Fibroblast of villous mesenchyme (primary cell): ENCODE data around the gene STAT4. TPM values are rescaled to one million over a fixed set of nuclear protein-coding genes. Genes with fewer than 3 reads are reported as not detected.

Experiments used
- DNase-seq: peaks from one replicate; pipeline ENCODE4 v3.0.0-alpha.2; 2010; ENCODE audit warnings: low read depth
- H3K4me3 ChIP-seq: 2 replicates; pipeline ENCODE4 v1.5.1; 2011; ENCODE audit warnings: low read depth, mild to moderate bottlenecking, low read length
- CTCF ChIP-seq: IDR thresholded peaks from 2 replicates; pipeline ENCODE4 v1.5.1; 2012; ENCODE audit warnings: low read depth, mild to moderate bottlenecking, low read length; ENCODE audit not compliant: insufficient read depth
- total RNA-seq: library from RNA; depleted of rRNA; stranded (reverse); fragments of >200 nt; gene quantifications from 2 replicates; pipeline ENCODE4 v1.2.3, GENCODE V29; 2012

The STAT4 gene
- total RNA-seq, 1 donor, result 2.6 TPM

GRCh38 chr2:191064590-191064989, 86.2 kb downstream of the STAT4 start:
- no peak for DNase-seq
- no peak for TF ChIP-seq CTCF
- H3K4me3 ChIP-seq, result no peak overlapping the region

GRCh38 chr2:191063584-191063983, 87.2 kb downstream of the STAT4 start:
- no peak overlapping the region for H3K4me3 ChIP-seq
- no peak for DNase-seq
- no peak for TF ChIP-seq CTCF

DNA sequence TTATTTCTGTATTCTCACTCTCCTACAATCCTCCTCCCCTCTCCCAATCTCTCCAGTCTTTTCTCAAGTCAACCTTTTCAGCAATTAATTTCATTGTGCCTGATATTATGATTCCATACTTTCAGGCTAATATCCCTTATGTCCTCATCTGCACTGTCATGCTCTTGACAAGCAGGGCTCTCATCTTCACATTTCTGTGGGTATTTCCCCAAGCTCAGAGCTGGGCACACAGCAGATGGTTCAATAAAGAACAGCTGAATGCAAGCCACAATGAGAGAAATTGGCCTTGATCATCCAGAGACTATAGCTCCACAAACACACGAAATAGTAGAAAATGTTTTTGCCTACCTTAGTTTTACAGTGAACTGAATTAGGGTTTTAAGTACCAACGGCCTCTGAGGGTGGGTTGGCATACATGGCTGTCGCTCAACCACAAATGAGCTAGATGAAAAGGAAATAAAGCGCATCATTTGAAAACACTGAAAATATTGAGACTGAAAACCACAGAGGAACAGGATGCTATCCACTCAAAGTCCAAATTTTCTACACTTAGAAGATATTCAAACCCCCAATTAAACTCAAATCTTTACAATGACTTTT, 89.3 kb downstream of the STAT4 start:
- TF ChIP-seq CTCF, result no peak
- H3K4me3 ChIP-seq, result no peak overlapping the region

GRCh38 chr2:191059308-191059707, 91.5 kb downstream of the STAT4 start:
- no peak overlapping the region for H3K4me3 ChIP-seq
- DNase-seq, result no peak

More for the DNA sequence above, 89.3 kb downstream of the STAT4 start:
- DNase-seq, result no peak

GRCh38 chr2:191056228-191056627, 94.6 kb downstream of the STAT4 start:
- H3K4me3 ChIP-seq, result no peak overlapping the region
- TF ChIP-seq CTCF, result no peak
- no peak for DNase-seq

More at GRCh38 chr2:191059308-191059707, 91.5 kb downstream of the STAT4 start:
- TF ChIP-seq CTCF, result no peak

DNA sequence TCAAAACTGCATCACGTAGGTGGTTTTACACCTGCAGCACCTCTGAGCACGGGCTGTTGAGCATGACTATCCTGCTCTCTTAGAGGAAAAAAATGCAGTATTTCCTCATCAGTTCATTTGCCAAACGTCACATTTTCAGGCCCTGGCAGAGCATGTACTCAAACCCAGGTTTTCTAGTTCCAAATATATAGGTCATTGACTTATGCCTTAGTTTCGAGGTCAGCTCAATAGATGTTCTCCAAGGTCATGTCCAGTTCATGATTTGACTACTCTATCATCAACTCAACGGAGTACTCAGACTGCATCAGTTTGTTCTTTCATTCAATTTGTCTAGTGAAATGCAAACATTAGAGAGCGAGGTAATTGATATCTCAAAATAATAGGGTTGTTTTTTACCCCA, 97.5 kb downstream of the STAT4 start:
- DNase-seq, result no peak
- no peak for TF ChIP-seq CTCF
- H3K4me3 ChIP-seq, result no peak overlapping the region
